ENCODE data around the gene RTEL1. TPM values are rescaled to one million over a fixed set of nuclear protein-coding genes. Genes with fewer than 3 reads are reported as not detected.
"Not testable (repeated sequence)": the region's sequence is repeated elsewhere in the genome, so short reads cannot be mapped to it uniquely, and the experiment has no call there.

RTEL1 gene
- total and polyA plus RNA-seq, 7 donors, result 3.6 to 44.3 (median 22.4) TPM

DNA sequence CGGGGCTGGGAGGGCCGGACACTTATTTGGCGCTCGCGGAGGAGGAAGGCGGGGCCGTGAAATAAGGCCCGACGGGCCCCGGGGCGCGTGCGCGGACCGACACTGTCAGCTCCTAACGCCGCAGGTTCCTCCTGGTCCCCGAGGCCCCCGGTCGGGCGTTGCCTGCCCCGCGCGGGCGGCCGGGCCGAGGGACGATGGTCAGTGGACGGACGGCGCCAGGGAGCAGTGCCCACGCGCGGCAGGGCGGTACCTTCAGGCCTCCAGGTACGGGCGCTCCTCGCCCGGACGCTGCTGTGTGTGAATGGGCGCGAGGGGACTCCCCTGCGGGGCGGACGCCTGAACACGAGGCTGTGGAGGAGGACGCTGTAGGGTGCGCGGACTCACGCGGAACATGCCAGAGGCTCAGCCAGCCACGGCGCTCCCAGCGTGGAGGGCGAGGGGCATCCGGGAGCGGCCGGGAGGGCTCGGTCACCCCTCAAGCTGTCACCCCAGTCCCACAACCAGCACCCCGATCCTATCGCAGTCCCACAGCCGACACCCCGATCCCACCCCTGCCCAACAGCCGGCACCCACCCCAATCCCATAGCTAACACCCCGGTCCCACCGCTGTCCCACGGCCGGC, 30.9 kb upstream of the RTEL1 start:
- H3K4me3 ChIP-seq, result peak overlapping the region; percentile 79 to 98 (median 90)
- peak overlapping the region; percentile 95 to 99 (median 96) for H3K27ac ChIP-seq
- peak; percentile 98 for DNase-seq
- TF ChIP-seq EP300 (IDR thresholded peaks at IDR 0.05) (peak in 1 of 4 donors; percentile 5), POLR2A (IDR thresholded peaks at IDR 0.05) (peak; percentile 36 to 56), POLR2AphosphoS5 (IDR thresholded peaks at IDR 0.05) (peak; percentile 24 to 81 (median 74))
- TF ChIP-seq, protein P1, sequence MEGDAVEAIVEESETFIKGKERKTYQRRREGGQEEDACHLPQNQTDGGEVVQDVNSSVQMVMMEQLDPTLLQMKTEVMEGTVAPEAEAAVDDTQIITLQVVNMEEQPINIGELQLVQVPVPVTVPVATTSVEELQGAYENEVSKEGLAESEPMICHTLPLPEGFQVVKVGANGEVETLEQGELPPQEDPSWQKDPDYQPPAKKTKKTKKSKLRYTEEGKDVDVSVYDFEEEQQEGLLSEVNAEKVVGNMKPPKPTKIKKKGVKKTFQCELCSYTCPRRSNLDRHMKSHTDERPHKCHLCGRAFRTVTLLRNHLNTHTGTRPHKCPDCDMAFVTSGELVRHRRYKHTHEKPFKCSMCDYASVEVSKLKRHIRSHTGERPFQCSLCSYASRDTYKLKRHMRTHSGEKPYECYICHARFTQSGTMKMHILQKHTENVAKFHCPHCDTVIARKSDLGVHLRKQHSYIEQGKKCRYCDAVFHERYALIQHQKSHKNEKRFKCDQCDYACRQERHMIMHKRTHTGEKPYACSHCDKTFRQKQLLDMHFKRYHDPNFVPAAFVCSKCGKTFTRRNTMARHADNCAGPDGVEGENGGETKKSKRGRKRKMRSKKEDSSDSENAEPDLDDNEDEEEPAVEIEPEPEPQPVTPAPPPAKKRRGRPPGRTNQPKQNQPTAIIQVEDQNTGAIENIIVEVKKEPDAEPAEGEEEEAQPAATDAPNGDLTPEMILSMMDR (IDR thresholded peaks at IDR 0.05), result no peak
- no peaks in the 10 kb centered on the region for H3K27me3 ChIP-seq
- intact Hi-C loops (cut with DNase I), result loop anchor here (2.0 kb wide), 3 partner anchors 28 to 114 kb away; partner anchors contain the start of gene HELZ2
- peaks cover 0 to 37% (median 21%) of the 10 kb centered on the region in 4 donors for H3K4me1 ChIP-seq
- no peaks in the 10 kb centered on the region for H3K9me3 ChIP-seq
- 0% methylated on average over 68 of the region's 68 CpGs for WGBS, 2 donors
- no peaks in the 10 kb centered on the region for H3K36me3 ChIP-seq

DNA sequence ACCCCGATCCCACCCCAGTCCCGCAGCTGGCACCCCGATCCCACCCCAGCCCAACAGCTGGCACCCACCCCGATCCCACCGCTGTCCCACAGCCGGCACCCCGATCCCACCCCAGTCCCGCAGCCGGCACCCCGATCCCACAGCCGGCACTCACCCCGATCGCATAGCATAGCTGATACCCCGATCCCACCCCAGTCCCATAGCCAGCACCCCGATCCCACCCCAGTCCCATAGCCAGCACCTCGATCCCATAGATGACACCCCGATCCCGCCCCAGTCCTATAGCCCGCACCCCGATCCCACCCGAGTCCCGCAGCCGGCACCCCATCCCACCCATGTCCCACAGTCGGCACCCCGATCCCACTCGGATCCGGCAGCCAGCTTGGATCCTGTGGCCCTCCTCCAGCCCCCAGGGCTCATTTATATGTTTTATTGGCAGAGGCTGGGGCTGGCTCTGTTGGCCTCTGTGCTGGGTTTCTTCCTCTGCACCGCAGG, 30.3 kb upstream of the RTEL1 start:
- H3K27me3 ChIP-seq, result no peaks in the 10 kb centered on the region
- WGBS, 2 donors, result 4 to 6% methylated on average over 28 of the region's 28 CpGs
- TF ChIP-seq POLR2AphosphoS5 (IDR thresholded peaks at IDR 0.05) (no peak), POLR2A (IDR thresholded peaks at IDR 0.05) (no peak), EP300 (IDR thresholded peaks at IDR 0.05) (no peak)
- TF ChIP-seq, protein P1 (IDR thresholded peaks at IDR 0.05), result no peak

GRCh38 chr20:63628246-63628975, 29.7 kb upstream of the RTEL1 start:
- peaks cover 0 to 37% (median 21%) of the 10 kb centered on the region in 4 donors for H3K4me1 ChIP-seq
- H3K27ac ChIP-seq, result peak overlapping the region; percentile 95 to 99 (median 96)
- DNase-seq, result peak; percentile 74
- 12 to 22% methylated on average over 22 of the region's 22 CpGs for WGBS, 2 donors
- intact Hi-C loops (cut with DNase I), result no loop called here
- H3K27me3 ChIP-seq, result no peaks in the 10 kb centered on the region
- no peaks in the 10 kb centered on the region for H3K9me3 ChIP-seq
- TF ChIP-seq, protein P1 (IDR thresholded peaks at IDR 0.05), result no peak
- peak in 3 of 4 donors; percentile 21 to 36 (median 23) for TF ChIP-seq POLR2AphosphoS5 (IDR thresholded peaks at IDR 0.05)
- H3K4me3 ChIP-seq, result peak overlapping the region; percentile 79 to 98 (median 90)
- no peaks in the 10 kb centered on the region for H3K36me3 ChIP-seq

More for the DNA sequence above, 30.3 kb upstream of the RTEL1 start:
- DNase-seq, result no peak
- no peaks in the 10 kb centered on the region for H3K36me3 ChIP-seq
- intact Hi-C loops (cut with DNase I), result loop anchor here (2.0 kb wide), 3 partner anchors 27 to 113 kb away; partner anchors contain the start of gene HELZ2
- no peaks in the 10 kb centered on the region for H3K9me3 ChIP-seq
- peak overlapping the region; percentile 79 to 98 (median 90) for H3K4me3 ChIP-seq
- peaks cover 0 to 37% (median 21%) of the 10 kb centered on the region in 4 donors for H3K4me1 ChIP-seq
- peak overlapping the region; percentile 95 to 99 (median 96) for H3K27ac ChIP-seq

DNA sequence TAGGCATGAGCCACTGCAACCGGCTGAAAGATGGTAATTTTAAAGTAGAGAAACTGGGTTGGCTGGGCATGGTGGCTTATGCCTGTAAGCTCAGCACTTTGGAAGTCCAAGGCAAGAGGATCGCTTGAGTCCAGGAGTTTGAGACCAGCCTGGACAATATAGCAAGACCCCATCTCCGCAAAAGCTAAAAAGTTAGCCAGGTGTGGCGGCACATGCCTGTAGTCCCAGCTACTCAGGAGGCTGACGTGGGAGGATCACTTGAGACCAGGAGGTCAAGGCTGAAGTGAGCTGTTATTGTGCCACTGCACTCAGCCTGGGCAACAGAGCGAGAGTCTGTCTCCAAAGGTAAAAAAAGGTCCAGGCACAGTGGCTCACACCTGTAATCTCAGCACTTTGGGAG, 27.2 kb upstream of the RTEL1 start:
- intact Hi-C loops (cut with DNase I); DNase-seq; H3K36me3 ChIP-seq; H3K9me3 ChIP-seq; H3K4me3 ChIP-seq; H3K27me3 ChIP-seq: not testable (repeated sequence)
- Histone ChIP-seq H3K27ac (peak overlapping the region in 1 of 4 donors; percentile 3), H3K4me1 (peaks cover 0 to 27% (median 16%) of the 10 kb centered on the region in 4 donors)
- WGBS, 2 donors, result 95 to 97% methylated on average over 6 of the region's 6 CpGs

GRCh38 chr20:63631426-63631825, 26.7 kb upstream of the RTEL1 start:
- Histone ChIP-seq H3K4me1 (peaks cover 0 to 24% (median 14%) of the 10 kb centered on the region in 4 donors), H3K27ac (peak overlapping the region in 1 of 4 donors; percentile 3)
- H3K4me3 ChIP-seq; intact Hi-C loops (cut with DNase I); H3K36me3 ChIP-seq; DNase-seq; H3K9me3 ChIP-seq; H3K27me3 ChIP-seq: not testable (repeated sequence)
- 64 to 69% methylated on average over 10 of the region's 10 CpGs for WGBS, 2 donors
